HUES48 (cell line): ENCODE results near the gene SERPINB2.

Experiments
- H3K27ac ChIP-seq: one replicate; pipeline ENCODE4 v1.7.0; 2013; ENCODE audit warnings: low read depth, low read length, inconsistent platforms
- H3K27me3 ChIP-seq: 2 replicates; pipeline ENCODE4 v1.6.1; 2013; ENCODE audit warnings: mild to moderate bottlenecking, low read length; ENCODE audit not compliant: control insufficient read depth, insufficient read depth
- H3K36me3 ChIP-seq: 2 replicates; pipeline ENCODE4 v1.6.1; 2013; ENCODE audit warnings: low read length; ENCODE audit not compliant: control insufficient read depth, insufficient read depth
- H3K4me1 ChIP-seq: 2 replicates; pipeline ENCODE4 v1.6.1; 2013; ENCODE audit warnings: mild to moderate bottlenecking, low read length; ENCODE audit not compliant: control insufficient read depth, insufficient read depth
- H3K4me3 ChIP-seq: 2 replicates; pipeline ENCODE4 v1.5.1; 2013; ENCODE audit warnings: mild to moderate bottlenecking, low read depth, low read length
- H3K9ac ChIP-seq: 2 replicates; pipeline ENCODE4 v1.6.1; 2013; ENCODE audit warnings: mild to moderate bottlenecking, low read depth, low read length, moderate library complexity
- H3K9me3 ChIP-seq: 2 replicates; pipeline ENCODE4 v1.6.1; 2013; ENCODE audit warnings: low read length; ENCODE audit not compliant: control insufficient read depth, insufficient read depth

Gene SERPINB2

DNA sequence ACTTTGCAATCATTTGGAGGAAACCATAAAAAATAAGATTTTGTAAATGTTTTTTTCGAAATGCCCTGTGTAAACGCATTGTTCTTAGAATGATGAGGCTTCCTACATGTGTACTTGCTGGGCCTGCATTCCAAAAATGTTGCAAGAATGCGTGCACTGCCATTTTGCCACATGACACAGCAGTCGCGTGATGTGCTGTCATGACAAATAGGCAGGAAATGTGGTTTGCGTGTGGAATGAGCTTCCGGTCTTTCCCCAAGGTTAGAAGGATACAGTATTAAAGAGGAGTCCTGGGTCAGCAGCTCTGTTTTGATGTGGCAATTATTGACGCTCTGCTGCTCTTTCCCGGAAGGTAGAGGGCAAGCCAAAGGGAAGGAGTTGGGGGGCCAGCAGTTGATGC, 18.1 kb upstream of the SERPINB2 start:
- Histone ChIP-seq H3K4me1 (no peaks in the 10 kb centered on the region), H3K36me3 (no peaks in the 10 kb centered on the region), H3K9ac (no peak overlapping the region), H3K27me3 (no peaks in the 10 kb centered on the region), H3K4me3 (no peak overlapping the region), H3K27ac (no peak overlapping the region), H3K9me3 (no peaks in the 10 kb centered on the region)

GRCh38 chr18:63869851-63870250, 17.7 kb upstream of the SERPINB2 start:
- Histone ChIP-seq H3K27me3 (no peaks in the 10 kb centered on the region), H3K4me1 (no peaks in the 10 kb centered on the region), H3K4me3 (no peak overlapping the region), H3K9me3 (no peaks in the 10 kb centered on the region), H3K36me3 (no peaks in the 10 kb centered on the region), H3K27ac (no peak overlapping the region), H3K9ac (no peak overlapping the region)

GRCh38 chr18:63871836-63872235, 15.7 kb upstream of the SERPINB2 start:
- Histone ChIP-seq H3K9ac (no peak overlapping the region), H3K27me3 (no peaks in the 10 kb centered on the region), H3K4me3 (no peak overlapping the region), H3K36me3 (no peaks in the 10 kb centered on the region), H3K4me1 (no peaks in the 10 kb centered on the region), H3K27ac (no peak overlapping the region), H3K9me3 (no peaks in the 10 kb centered on the region)

- H3K4me3 ChIP-seq: no peak overlapping the region
- H3K9me3 ChIP-seq: no peaks in the 10 kb centered on the region
- no peak overlapping the region for H3K9ac ChIP-seq
- no peak overlapping the region for H3K27ac ChIP-seq
- no peaks in the 10 kb centered on the region for H3K36me3 ChIP-seq
- no peaks in the 10 kb centered on the region for H3K4me1 ChIP-seq
- H3K27me3 ChIP-seq: no peaks in the 10 kb centered on the region
These were observed 14.9 kb upstream of the SERPINB2 start for GRCh38 chr18:63872586-63872985.

DNA sequence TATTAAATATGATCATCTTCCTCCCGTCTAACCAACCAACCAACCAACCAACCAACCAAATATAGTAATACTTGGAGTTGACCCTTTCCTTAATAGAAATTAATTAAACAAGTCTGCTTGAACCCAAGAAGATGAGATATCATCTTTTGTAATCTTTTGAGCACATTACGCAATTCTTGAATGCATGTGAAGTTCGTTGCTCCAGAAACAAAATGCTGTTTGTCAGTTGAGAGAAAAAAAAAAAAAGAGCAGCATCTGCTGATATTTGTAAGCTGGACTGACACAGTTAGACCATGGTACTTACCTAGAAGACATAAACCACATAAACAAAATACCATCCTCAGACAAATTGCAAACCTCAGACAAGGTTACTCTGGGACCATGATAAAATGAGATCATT, 9.2 kb upstream of the SERPINB2 start:
- no peak overlapping the region for H3K9ac ChIP-seq
- H3K9me3 ChIP-seq: no peaks in the 10 kb centered on the region
- H3K27me3 ChIP-seq: no peaks in the 10 kb centered on the region
- no peaks in the 10 kb centered on the region for H3K4me1 ChIP-seq
- H3K4me3 ChIP-seq: no peak overlapping the region
- no peak overlapping the region for H3K27ac ChIP-seq
- no peaks in the 10 kb centered on the region for H3K36me3 ChIP-seq

DNA sequence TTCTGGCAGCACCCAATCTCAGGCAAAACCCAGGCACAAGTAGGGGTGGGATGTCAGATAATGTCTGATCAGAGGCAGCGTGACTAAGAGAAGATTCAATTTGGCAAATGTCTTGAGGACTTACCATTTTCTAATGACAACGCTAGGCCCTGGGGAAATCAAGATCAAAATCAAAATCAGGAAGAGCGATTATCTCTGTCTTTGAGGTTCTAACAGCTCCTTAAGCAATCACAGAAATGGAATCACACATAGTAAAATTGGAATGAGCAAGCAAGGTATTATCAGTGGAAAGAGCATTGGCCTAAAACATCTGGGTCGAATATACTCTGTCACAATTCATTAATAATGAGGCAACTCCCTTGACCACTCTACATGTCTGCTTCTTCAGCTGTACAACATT, 8.6 kb upstream of the SERPINB2 start:
- no peaks in the 10 kb centered on the region for H3K27me3 ChIP-seq
- no peaks in the 10 kb centered on the region for H3K36me3 ChIP-seq
- no peak overlapping the region for H3K27ac ChIP-seq
- H3K9ac ChIP-seq: no peak overlapping the region
- H3K9me3 ChIP-seq: no peaks in the 10 kb centered on the region
- no peaks in the 10 kb centered on the region for H3K4me1 ChIP-seq
- H3K4me3 ChIP-seq: no peak overlapping the region

- Histone ChIP-seq H3K9me3 (no peaks in the 10 kb centered on the region), H3K9ac (no peak overlapping the region), H3K4me1 (no peaks in the 10 kb centered on the region), H3K4me3 (no peak overlapping the region), H3K36me3 (no peaks in the 10 kb centered on the region), H3K27ac (no peak overlapping the region), H3K27me3 (no peaks in the 10 kb centered on the region)
These were observed 7.8 kb upstream of the SERPINB2 start for GRCh38 chr18:63879709-63880108.

GRCh38 chr18:63881851-63882250, 5.7 kb upstream of the SERPINB2 start:
- H3K9me3 ChIP-seq: no peaks in the 10 kb centered on the region
- no peak overlapping the region for H3K4me3 ChIP-seq
- H3K4me1 ChIP-seq: no peaks in the 10 kb centered on the region
- H3K36me3 ChIP-seq: no peaks in the 10 kb centered on the region
- no peaks in the 10 kb centered on the region for H3K27me3 ChIP-seq
- H3K9ac ChIP-seq: no peak overlapping the region
- H3K27ac ChIP-seq: no peak overlapping the region

DNA sequence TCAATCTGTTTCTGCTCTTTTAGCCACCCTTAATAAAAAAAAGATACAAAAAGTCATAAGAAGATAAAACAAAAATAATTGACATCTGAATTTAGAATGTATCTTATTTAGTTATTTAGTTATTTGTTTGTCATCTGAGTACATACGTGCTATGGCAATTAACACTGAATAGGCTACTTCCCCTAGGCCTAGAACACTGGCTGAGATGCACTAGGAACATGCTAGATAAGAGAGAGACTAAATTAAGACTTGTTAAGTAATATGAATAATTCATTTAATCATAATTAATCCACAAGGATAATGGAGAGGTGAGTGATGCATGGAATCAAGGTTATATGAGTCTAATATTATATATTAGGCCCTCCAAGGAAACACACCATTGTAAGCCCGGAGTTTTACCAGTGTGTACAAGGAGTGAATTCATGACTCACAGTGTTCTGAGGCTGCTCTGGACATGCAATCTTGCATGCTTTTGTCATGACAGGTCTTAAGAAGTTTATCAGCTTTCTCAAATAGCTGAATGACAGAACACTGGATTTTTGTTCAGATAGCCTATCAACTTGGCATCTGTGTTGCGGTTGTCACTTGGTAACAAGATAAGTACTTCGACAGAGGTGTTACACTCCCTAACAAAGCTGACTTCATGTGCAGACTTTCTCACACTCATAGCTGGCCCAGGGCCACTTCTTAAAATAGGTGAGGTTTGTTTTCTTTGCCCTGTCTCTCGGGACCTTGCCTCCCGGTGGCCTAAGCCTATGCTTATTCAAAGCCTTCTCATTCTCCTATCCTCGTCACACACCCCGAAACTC, 5.0 kb upstream of the SERPINB2 start:
- H3K27me3 ChIP-seq: no peaks in the 10 kb centered on the region
- no peak overlapping the region for H3K9ac ChIP-seq
- H3K4me3 ChIP-seq: no peak overlapping the region
- no peaks in the 10 kb centered on the region for H3K36me3 ChIP-seq
- H3K9me3 ChIP-seq: no peaks in the 10 kb centered on the region
- no peak overlapping the region for H3K27ac ChIP-seq
- H3K4me1 ChIP-seq: no peaks in the 10 kb centered on the region

GRCh38 chr18:63883617-63884016, 3.9 kb upstream of the SERPINB2 start:
- H3K9ac ChIP-seq: no peak overlapping the region
- H3K27ac ChIP-seq: no peak overlapping the region
- no peaks in the 10 kb centered on the region for H3K36me3 ChIP-seq
- H3K9me3 ChIP-seq: no peaks in the 10 kb centered on the region
- no peaks in the 10 kb centered on the region for H3K27me3 ChIP-seq
- H3K4me1 ChIP-seq: no peaks in the 10 kb centered on the region
- H3K4me3 ChIP-seq: no peak overlapping the region

- H3K9me3 ChIP-seq: no peaks in the 10 kb centered on the region
- no peak overlapping the region for H3K9ac ChIP-seq
- H3K27me3 ChIP-seq: no peaks in the 10 kb centered on the region
- H3K4me3 ChIP-seq: no peak overlapping the region
- H3K27ac ChIP-seq: no peak overlapping the region
- H3K4me1 ChIP-seq: no peaks in the 10 kb centered on the region
- H3K36me3 ChIP-seq: no peaks in the 10 kb centered on the region
These were observed 1.1 kb downstream of the SERPINB2 start for GRCh38 chr18:63888470-63889190.
